Measurements from ENCODE around the gene VAMP3. TPM values are rescaled to one million over a fixed set of nuclear protein-coding genes. Genes with fewer than 3 reads are reported as not detected.
"Not testable (repeated sequence)": the region's sequence is repeated elsewhere in the genome, so short reads cannot be mapped to it uniquely, and the experiment has no call there.

Gene VAMP3
- total RNA-seq, 4 donors from 2014 or later: 99.9 to 128 (median 112) TPM

GRCh38 chr1:7784492-7785071 lies 13.5 kb downstream of the VAMP3 start:
- WGBS, 2 donors (ENCODE audit: low coverage in 1 of 2): 40% methylated on average over 2 of the region's 52 CpGs; no CpG with 5 or more reads in 1 of the 2 donors
- H3K27me3 ChIP-seq: no peaks in the 10 kb centered on the region
- peaks cover 0 to 44% of the 10 kb centered on the region in 2 donors for H3K36me3 ChIP-seq
- no peak for ATAC-seq
- peaks cover 6 to 67% (median 20%) of the 10 kb centered on the region in 3 donors for H3K4me1 ChIP-seq
- H3K9me3 ChIP-seq: no peaks in the 10 kb centered on the region
- peak overlapping the region; percentile 85 to 99 (median 98) for H3K27ac ChIP-seq
- peak overlapping the region; percentile 58 to 87 for H3K4me3 ChIP-seq
- TF ChIP-seq POLR2AphosphoS5 (IDR thresholded peaks at IDR 0.05): no peak
- TF ChIP-seq POLR2A (IDR thresholded peaks at IDR 0.05): peak in 1 of 2 donors; percentile 14

- TF ChIP-seq POLR2A (IDR thresholded peaks at IDR 0.05) (no peak), CTCF (IDR thresholded peaks at IDR 0.05) (peak in 1 of 4 experiments; percentile 7)
- H3K27me3 ChIP-seq: no peaks in the 10 kb centered on the region
- no peaks in the 10 kb centered on the region for H3K9me3 ChIP-seq
- WGBS, 2 donors (ENCODE audit: low coverage in 1 of 2): 53 to 69% methylated on average over 5 to 7 of the region's 7 CpGs
- ATAC-seq: no peak
- peaks cover 0 to 44% of the 10 kb centered on the region in 2 donors for H3K36me3 ChIP-seq
- peak overlapping the region; percentile 58 to 87 for H3K4me3 ChIP-seq
- H3K4me1 ChIP-seq: peaks cover 6 to 73% (median 20%) of the 10 kb centered on the region in 3 donors
- H3K27ac ChIP-seq: peak overlapping the region; percentile 85 to 99 (median 98)
Observed at GRCh38 chr1:7785108-7785507, 14.0 kb downstream of the VAMP3 start.

GRCh38 chr1:7786795-7787194 lies 15.7 kb downstream of the VAMP3 start:
- no peak for ATAC-seq
- TF ChIP-seq POLR2A (IDR thresholded peaks at IDR 0.05): no peak
- TF ChIP-seq EP300 (IDR thresholded peaks at IDR 0.05): no peak
- no peak for TF ChIP-seq POLR2AphosphoS5 (IDR thresholded peaks at IDR 0.05)
- no peak for TF ChIP-seq CTCF (IDR thresholded peaks at IDR 0.05)
- Histone ChIP-seq H3K4me1 (peaks cover 6 to 74% (median 20%) of the 10 kb centered on the region in 3 donors), H3K36me3 (peaks cover 0 to 44% of the 10 kb centered on the region in 2 donors), H3K4me3 (peak overlapping the region in 1 of 2 donors; percentile 26), H3K27me3 (no peaks in the 10 kb centered on the region), H3K27ac (peak overlapping the region in 3 of 4 donors; percentile 9 to 98 (median 45)), H3K9me3 (no peaks in the 10 kb centered on the region)
- WGBS, 2 donors (ENCODE audit: low coverage in 1 of 2): 23 to 38% methylated on average over 3 to 5 of the region's 5 CpGs

GRCh38 chr1:7789828-7790227 lies 18.7 kb downstream of the VAMP3 start:
- 65 to 74% methylated on average over 5 of the region's 5 CpGs for WGBS, 2 donors (ENCODE audit: low coverage in 1 of 2)
- TF ChIP-seq POLR2A (IDR thresholded peaks at IDR 0.05) (no peak), POLR2AphosphoS5 (IDR thresholded peaks at IDR 0.05) (no peak), CTCF (IDR thresholded peaks at IDR 0.05) (no peak), EP300 (IDR thresholded peaks at IDR 0.05) (no peak)
- H3K4me1 ChIP-seq: peaks cover 6 to 54% (median 14%) of the 10 kb centered on the region in 3 donors
- H3K36me3 ChIP-seq: peaks cover 0 to 74% of the 10 kb centered on the region in 2 donors
- ATAC-seq: no peak
- H3K4me3 ChIP-seq: no peak overlapping the region
- H3K9me3 ChIP-seq: no peaks in the 10 kb centered on the region
- peak overlapping the region in 1 of 4 donors; percentile 20 for H3K27ac ChIP-seq
- H3K27me3 ChIP-seq: no peaks in the 10 kb centered on the region

- not testable (repeated sequence) for H3K27me3 ChIP-seq, H3K9me3 ChIP-seq, H3K27ac ChIP-seq, ATAC-seq, H3K4me3 ChIP-seq
- H3K4me1 ChIP-seq: peaks cover 0 to 48% (median 9%) of the 10 kb centered on the region in 3 donors
- WGBS, 2 donors (ENCODE audit: low coverage in 1 of 2): no CpG with 5 or more reads among the region's 3 CpGs
- peaks cover 0 to 86% of the 10 kb centered on the region in 2 donors for H3K36me3 ChIP-seq
Observed at GRCh38 chr1:7791027-7791426, 19.9 kb downstream of the VAMP3 start.

GRCh38 chr1:7795406-7795805 lies 24.3 kb downstream of the VAMP3 start:
- H3K9me3 ChIP-seq: no peaks in the 10 kb centered on the region
- H3K27ac ChIP-seq: no peak overlapping the region
- ATAC-seq: no peak
- TF ChIP-seq EP300 (IDR thresholded peaks at IDR 0.05) (no peak), POLR2A (IDR thresholded peaks at IDR 0.05) (no peak), CTCF (IDR thresholded peaks at IDR 0.05) (no peak), POLR2AphosphoS5 (IDR thresholded peaks at IDR 0.05) (no peak)
- peaks cover 0 to 100% of the 10 kb centered on the region in 2 donors for H3K36me3 ChIP-seq
- H3K4me1 ChIP-seq: peaks cover 0 to 5% (median 0%) of the 10 kb centered on the region in 3 donors
- H3K4me3 ChIP-seq: no peak overlapping the region
- no peaks in the 10 kb centered on the region for H3K27me3 ChIP-seq
- WGBS, 2 donors (ENCODE audit: low coverage in 1 of 2): 73 to 81% methylated on average over 12 of the region's 12 CpGs

Data from gastroesophageal sphincter (tissue), 4 donors.